Left forelimb (tissue), 1 donor: ENCODE results near the gene RBP3.

Experiments
- DNase-seq: peaks from one replicate; pipeline ENCODE4 v3.0.0-alpha.2; 2018; ENCODE audit warnings: low spot score

The RBP3 gene

DNA sequence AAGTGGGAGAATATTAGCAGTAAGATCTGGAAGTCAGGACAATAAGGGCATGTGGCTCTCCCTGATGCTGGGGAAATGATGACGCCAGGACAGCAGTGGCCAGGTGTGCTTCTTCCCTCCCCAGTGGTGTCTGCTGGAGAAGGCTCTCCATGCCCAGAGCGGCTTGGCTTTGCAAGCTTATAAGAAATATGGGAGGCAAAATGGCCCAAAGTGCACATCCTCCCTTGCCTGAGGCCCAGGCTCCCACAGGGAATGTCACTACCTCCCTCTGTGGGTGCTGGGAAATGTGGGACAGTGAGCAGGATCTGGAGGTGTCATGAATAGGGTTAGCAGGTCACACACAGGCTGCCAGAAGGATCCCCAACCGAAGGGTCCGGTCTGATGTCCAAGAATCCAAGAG lies 53.0 kb downstream of the RBP3 start:
- peak; percentile 44 for DNase-seq

DNA sequence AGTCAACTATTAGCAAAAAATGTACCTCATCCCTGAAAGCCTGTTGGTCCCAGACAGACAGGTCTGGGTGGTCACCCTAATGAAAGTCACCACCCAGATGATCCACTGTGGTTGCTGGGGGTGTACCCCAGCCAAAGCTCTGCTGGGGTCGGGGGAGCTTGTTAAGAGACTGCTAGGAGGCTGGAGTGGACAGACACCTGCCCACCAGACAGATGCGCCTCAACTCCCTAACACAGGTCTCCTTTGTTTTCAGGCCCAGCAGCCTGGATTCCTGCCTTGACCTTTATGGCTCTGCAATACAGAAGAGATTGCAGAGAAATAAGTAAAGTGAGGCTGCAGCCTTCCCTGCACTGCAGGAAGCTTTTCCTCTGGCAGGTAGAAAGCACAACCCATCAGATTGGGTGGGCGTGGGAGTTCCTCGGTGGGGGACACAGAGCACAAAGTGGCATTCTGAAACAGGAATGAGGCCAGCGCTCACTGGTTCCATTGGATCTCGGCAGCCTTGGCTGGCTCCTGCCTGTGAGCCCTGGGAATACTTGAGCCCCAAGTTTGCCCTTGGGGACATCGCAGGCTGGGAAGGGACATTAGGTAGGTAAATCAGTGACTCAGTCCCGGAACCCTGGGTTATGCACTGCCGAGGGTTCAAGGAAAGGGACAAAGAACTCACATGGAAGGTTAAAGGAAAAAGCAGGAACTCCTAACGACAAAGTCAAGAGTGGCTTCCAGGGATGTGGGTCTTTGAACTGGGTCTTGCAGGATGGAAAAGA lies 53.9 kb downstream of the RBP3 start:
- peak; percentile 52 for DNase-seq

DNA sequence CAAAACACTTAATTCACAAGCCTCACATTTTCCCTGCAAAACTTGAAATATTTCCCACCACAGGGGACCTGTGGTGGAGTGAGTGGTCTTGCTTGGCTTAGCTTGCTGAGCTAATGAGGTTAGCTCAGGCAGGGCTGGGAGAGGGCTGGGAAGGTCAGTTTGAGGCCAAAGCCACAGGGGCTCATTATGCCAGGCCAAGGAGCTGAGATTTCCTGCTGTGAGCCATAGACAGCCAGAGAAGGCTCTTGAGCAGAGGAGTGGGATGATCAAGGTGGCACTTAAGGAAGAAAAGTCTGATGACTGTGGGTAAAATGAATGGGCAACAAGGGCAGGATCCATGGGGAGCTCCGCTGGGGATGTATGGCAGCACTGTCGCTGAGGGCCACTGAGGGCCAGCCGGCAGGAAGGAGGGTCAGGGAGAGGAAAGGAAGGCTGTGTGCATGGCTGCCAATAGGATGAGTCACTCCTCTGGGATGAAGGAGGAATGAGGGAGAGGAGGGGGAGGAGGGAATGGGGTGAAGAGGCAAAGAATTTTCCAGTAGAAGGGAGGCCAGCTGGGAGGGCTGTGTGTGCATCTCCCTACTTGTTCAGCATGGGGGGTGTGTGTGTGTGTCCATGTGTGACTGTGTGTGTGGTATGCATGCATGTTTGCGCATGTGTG lies 54.6 kb downstream of the RBP3 start:
- peak; percentile 73 for DNase-seq

DNA sequence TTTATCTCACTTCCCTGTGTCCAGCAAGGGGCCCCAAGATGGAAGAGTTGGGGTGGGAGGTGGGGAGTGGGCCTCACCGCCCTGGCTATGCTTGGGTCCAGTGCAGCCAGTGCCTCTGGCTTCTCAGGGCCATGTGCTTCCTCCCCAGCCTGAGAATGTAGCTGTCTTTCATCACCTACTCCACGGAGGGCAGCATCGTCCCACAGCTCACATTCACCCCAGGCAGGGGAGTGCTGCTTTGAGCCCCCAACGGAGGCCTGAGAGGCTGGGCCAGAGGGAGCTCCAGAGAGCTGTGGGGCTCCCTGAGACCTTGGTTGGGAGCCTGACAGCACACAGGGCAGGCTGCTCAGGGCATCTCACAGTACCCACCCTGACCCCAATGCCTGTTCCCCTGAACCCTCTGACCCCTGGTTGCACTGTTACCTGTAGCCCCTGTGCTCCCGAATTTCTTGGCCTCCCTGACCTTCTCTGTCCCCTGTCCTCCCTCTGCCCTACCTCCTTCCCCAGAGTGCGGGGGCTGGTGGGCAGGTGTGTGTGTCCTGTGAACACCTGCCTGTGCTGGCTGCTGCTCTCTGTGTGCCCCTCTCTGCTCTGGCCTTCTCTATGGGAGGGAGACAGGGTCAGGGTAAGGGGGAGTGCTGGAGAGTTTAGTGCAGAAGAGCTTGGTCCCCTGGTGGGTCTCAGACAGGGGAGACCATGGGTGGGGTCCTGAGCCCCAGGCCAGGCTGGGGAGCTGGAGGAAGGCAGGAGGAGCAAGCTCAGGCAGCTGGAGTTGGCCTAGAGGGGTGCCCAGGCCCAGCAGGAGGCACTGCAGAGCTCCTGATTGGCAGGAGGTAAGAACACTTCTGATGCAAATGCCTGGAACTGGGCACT lies 55.5 kb downstream of the RBP3 start:
- DNase-seq: peak; percentile 62

DNA sequence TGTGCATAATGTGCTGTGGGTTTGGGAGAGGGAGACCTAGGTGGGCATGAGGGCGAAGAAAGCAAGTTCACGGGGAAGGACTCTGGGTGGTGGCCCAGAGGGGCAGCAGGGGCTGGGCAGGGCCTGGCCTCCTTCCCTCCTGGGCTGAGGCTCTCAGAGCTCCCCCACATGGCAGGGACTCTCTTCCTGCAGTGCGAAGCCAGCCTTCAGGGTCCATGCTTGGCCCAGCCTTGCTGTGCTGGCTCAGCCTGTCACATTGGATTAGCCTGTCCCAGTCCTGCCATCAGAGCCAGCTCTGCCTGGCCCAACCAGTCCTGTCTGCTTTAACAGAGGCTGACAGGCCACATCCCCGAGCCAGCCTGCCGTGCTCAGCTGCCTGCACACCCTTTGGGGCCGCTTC lies 56.3 kb downstream of the RBP3 start:
- DNase-seq: peak; percentile 60

DNA sequence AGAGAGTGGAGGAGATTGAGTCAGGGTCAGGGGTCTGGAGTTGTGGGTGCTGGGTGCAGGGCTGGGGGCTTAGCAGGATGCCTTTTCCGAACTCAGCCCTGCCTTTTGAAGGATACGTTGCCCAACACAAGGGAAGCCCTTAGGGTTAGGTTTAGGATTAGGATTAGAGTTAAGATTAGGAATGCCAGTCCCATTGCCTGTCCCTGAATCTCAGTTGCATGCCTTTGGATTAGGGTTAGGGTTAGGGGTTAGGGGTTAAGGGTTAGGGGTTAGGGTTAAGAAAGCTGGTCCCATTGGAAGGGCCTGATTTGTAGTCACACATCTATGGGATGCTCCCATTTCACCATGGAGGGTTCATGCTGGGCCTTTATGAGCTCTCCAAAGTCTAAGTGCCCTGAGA lies 56.8 kb downstream of the RBP3 start:
- DNase-seq: peak; percentile 33

DNA sequence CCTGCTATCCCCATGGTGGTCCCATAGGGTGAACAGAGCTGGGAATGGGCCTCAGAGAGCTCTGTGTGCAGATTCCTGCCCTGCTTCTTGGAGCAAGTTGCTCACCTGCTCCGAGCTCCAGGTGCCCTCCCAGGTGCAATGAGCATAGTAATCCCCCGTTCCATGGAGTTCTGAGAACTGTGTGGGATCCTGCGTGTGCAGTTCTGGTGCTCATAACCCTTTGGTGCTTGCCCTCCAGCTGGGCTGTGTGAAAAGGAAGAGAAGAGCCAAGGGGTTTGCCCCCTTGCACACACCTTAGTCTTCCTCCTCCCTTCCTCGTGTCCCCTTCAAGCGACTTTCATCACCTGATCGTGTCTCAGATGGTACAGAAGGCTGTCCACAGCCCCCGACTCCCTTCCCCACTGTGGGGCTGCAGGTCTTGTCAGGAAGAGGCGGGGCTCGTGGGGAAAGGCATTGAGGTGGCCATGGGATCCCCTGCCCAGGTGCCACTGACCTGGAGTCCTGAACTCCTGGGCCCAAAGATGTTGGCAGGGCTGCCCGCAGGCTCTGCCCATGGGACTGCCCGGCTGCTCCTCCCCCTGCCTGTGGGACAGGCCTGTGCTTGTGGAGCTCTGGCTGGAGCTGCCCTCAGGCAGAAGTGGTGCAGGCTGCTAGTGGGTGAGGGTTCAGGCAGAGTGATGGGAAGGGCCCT lies 57.8 kb downstream of the RBP3 start:
- DNase-seq: peak; percentile 50

DNA sequence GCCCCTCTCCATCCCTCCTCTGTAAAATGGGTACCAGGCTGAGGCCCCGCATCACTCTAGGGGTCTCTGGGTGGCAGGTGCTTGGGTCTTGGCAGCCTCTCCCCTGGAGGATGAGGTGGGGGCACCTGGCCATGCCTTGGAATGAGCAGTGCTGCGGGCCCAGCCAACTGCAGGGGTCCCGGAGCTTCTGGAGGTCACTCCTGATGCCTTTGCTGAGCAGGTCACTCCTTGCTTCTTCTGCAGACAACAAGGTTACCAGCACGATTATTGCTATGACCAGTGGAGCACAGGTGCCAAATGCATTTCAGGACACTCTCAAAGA lies 58.3 kb downstream of the RBP3 start:
- DNase-seq: no peak

DNA sequence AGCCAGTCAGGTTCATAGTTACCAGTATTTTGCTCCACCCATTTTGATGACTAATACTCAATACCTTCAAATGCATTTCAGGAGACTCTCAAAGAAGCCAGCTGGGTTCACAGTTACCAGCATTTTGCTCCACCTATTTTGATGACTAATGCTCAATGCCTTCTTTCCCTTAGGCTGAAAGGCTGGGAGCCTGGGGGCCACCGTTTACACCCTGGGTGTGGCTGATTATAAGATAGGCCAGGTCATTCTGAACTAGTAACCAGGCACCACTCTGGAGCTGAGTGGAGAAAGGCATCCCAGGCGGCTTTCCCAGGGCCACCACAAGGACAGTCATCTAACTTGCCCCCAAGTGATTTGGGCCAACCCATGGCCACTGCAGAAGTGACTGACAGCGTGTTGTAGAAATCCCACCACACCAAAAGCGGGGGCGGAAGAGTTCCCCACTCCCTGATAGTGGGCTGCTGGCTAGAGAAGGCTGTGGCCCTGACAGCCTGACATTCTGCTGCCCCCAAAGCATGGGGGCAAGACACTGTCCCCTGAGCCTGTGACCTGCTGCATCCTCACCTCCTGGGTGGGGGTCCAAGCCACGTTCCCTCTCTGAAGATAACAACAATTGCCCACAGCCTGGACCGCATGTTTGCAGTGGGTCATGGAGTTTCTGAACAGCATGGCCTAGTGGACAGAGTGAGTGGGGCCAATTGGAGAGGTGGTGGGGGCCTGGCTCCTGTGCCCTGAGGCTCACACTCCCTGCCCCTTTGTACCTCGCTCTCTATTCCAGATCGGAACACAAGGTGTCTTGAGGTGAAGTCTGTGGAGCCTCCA lies 58.9 kb downstream of the RBP3 start:
- no peak for DNase-seq
